GM19025 (cell line): ENCODE data around the gene WBP1.
A peak's percentile ranks its signal among the peaks of the same experiment; 100 is the strongest.
"Not testable (repeated sequence)": the region's sequence is repeated elsewhere in the genome, so short reads cannot be mapped to it uniquely, and the experiment has no call there.

Experiments
- ATAC-seq: cut with Tn5 transposase; IDR thresholded peaks from one replicate; pipeline ENCODE4 v1.9.1; 2021; ENCODE audit warnings: mild to moderate bottlenecking, low read depth, moderate library complexity; ENCODE audit not compliant: unreplicated experiment

WBP1 gene

DNA sequence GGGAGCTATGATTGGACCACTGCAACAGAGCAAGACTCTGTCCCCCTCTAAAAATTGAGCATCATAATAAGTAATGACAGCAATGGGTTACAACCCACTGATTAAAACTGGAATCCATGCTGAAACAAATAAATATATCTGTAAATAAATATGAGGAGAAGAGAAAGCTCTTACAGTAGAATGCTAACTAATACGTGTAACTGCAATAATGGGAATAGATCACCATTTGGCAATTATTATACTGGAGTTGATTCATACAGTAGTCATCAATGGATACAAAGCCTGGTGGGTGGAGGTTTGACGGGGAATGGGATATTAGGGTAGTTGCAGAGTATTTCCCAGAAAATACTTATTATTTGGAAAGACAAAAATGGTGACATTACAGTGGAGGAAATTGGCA is 9.5 kb upstream of the WBP1 start:
- ATAC-seq: no peak

DNA sequence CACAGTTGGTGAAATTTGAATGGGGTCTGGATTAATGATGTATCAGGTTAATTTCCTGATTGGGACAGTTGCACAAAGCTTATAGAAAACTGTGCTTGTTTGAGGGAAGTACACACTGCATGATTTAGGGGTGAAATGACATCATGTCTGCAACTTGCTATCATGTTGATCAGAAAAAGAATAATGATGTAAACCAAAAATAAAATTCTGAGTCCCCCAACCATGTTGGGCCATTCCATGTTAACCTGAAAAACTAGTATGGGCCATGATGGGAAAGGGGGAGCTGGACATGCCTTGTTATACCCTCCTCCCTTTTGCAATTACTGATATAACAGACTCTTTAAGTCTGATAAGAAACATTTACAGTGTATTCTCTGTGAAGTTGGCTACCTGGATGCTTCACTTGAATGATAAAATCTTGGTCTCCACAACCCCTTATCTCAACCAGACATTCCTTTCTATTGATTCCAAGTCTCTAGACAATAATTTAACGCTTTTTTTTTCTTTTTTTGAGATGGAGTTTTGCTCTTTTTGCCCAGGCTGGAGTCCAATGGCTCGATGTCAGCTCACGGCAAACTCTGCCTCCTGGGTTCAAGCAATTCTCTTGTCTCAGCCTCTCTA is 7.6 kb upstream of the WBP1 start:
- no peak for ATAC-seq

DNA sequence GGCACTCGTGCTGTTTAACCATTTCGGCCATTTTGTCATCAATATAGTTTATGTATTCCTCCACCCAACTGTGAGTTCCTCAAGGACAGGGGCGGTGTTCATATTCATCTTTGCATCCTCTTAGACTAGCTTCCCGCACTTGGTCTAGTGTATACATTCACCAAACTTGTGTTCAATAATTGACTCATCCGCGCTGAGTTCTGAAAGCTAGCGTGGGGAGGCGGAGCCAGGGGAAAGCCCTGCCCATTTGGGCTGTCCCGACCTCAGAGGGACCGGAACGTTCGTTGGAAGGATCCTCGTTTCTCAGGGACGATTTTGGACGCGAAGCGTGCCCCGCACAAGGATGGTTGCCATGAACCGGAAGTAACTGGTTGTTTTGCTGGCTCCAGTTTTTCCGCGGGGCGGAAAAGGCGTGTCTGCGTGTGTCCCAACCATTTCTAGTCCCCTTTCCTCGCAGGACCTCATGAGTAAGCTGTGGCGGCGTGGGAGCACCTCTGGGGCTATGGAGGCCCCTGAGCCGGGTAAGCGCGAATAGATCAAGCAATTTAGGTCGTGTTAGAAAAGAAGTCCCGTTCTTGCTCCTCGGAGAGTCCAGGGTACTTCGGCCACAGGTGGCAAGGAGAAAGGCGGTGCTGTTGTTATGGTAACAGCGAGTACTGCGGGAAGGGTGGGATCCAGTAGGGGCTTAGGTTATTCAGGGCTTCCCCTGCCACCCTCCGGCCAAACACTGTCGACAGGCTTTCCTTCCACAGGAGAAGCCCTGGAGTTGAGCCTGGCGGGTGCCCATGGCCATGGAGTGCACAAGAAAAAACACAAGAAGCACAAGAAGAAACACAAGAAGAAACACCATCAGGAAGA is 3.4 kb upstream of the WBP1 start, which contains the start of gene INO80B:
Gene INO80B, plus strand, starts transcription at position 434 of the 858 bp plus-strand sequence. Its CDS starts 30 bp downstream, at position 464.
- peak; percentile 33 for ATAC-seq

DNA sequence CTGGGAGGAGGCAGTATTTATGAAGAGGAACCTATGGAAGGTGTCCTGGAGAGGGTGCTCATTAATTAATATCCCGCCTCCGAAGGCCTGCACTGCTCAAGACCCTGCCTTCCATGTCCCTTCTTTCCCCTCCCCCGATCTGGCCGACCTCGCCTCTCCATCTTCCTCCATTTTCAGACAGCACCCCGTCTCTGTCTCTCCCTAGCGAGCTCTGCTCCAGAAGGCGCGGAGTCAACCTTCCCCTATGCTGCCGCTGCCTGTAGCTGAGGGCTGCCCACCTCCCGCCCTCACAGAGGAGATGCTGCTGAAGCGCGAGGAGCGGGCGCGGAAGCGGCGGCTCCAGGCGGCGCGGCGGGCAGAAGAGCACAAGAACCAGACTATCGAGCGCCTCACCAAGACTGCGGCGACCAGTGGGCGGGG is 1.1 kb upstream of the WBP1 start:
- ATAC-seq: no peak

DNA sequence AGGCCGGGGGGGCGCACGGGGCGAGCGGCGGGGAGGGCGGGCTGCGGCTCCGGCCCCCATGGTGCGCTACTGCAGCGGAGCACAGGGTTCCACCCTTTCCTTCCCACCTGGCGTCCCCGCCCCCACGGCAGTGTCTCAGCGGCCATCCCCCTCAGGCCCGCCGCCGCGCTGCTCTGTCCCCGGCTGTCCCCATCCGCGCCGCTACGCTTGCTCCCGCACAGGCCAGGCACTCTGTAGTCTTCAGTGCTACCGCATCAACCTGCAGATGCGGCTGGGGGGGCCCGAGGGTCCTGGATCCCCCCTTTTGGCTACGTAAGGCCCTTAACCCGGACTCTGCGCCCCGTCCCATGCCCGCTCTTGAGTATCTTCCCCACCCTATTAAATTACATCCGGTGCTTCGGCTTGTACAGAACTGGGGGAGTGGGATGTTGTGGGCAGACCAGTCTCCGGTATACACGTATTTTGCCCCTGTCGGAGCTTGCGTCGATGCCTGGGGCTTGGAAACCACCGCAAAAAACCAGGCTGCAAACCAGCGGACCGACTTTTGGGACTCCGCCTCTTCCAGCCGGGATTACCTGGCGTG is 598 bp upstream of the WBP1 start:
- ATAC-seq: peak; percentile 21

DNA sequence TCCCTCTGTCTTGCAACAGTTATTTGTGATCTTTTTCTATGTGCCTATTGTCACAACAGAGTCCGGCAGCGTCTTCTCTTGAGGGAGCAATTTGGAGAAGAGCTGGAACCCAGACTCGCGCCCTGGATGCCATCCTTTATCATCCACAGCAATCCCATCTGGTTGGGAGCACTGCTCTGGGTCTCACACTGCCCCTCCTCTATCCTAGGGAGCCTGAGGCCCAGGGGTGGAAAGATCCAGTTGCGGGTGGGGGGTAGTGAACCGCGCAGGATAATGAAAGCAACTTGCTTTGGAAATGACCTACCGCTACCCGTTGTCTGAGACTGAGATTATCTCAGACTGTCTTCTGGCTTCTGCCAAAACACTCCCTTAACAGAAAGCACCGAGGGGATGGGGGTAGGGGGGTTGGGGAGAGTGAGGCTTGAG is 713 bp downstream of the WBP1 start:
- ATAC-seq: no peak

DNA sequence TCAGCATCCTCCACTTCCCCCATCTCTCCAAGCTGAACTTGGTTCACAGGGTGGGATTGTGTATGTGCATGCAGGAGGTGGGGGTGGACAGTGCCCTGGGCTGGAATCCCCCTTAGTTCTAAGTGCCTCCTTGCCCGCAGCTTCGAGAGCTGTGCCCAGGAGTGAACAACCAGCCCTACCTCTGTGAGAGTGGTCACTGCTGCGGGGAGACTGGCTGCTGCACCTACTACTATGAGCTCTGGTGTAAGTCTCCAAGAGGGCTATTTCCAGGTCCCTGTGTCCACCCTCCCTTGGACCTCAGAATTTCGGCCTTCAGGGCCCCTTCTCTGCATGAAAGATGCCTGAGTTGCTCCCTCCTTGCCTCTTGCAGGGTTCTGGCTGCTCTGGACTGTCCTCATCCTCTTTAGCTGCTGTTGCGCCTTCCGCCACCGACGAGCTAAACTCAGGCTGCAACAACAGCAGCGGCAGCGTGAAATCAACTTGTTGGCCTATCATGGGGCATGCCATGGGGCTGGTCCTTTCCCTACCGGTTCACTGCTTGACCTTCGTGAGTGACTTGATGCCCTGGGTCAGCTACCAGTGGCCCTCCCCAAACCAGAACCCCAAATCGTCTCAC is 1.4 kb downstream of the WBP1 start:
- not testable (repeated sequence) for ATAC-seq

DNA sequence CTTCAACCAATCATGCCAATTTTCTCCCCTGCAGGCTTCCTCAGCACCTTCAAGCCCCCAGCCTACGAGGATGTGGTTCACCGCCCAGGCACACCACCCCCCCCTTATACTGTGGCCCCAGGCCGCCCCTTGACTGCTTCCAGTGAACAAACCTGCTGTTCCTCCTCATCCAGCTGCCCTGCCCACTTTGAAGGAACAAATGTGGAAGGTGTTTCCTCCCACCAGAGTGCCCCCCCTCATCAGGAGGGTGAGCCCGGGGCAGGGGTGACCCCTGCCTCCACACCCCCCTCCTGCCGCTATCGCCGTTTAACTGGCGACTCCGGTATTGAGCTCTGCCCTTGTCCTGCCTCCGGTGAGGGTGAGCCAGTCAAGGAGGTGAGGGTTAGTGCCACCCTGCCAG is 1.9 kb downstream of the WBP1 start:
- ATAC-seq: not testable (repeated sequence)

DNA sequence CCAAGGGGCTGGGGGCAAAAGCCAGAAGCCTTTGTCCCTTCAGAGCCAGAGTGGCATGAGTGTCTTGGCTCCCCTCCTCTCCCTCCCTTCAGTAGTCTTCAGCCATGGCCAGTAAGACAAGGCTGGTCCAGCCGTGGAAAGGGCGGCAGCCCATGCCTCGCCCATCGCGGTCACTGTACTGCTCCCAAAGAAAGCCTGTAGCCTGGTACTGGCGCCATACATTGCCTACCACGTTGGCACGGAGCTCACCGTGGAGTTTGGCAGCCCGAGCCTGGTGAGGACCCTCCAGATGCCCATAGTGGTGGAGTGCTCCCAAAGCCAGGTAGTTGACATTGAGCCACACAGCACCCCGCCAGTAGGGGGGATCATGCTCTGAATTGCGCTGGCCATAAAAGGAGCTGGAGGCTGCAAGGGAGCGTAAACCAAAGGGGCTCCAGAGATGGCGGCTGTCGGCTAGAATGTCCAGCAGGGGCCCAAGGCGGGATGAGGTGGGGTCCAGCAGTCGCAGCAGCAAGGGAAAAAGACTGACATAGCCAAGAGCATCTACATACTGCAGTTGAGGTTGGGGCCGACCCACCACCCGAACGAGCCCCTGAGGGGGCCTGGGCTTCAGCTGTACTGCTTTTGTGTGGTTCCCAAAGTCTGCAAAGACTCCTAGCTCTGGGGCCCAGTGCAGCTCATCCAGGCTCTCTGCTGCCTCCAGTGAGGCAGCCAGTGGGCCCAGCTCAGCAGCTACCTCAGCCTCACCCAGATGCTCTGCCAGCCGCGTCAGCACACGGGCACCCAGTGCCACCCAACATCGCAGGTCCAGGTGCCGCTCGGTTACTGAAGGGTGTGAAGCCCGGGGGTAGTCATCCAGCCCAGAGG is 3.2 kb downstream of the WBP1 start:
- no peak for ATAC-seq

DNA sequence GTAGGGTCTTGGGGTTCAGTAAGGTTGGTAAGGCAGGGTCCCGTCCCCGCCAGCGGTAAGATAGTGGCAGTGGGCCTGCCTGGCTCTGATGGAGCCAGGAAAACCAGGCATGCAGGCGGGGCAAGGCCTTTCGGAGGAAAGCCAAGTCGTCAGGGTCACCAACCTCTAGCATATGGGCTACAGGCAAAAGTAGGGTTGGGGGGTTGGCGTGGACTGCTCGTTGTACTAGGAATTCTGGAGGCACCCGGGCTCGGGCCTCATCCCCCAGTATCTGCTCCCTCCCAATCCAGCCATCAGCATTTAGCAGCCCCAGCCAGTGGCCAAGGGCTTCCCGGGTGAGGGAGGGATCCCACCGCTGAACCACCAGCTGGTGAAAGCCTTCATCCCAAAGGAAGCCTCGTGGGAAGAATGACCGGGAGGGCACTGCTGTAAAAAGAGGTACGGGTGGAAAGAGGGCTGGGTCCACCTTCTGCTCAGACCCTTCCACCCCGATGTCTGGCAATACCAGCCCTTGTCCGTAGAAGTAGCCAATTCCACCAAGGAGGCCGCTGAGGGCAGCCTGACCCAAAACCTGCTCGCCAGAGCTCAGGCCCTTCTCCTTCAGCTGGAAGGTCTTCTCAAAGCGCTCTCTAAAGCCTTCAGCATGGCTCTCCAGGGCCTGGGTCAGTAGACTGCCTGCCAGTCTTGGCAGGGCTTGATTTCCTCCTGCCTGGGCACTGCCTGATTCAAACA is 4.0 kb downstream of the WBP1 start:
- ATAC-seq: no peak

DNA sequence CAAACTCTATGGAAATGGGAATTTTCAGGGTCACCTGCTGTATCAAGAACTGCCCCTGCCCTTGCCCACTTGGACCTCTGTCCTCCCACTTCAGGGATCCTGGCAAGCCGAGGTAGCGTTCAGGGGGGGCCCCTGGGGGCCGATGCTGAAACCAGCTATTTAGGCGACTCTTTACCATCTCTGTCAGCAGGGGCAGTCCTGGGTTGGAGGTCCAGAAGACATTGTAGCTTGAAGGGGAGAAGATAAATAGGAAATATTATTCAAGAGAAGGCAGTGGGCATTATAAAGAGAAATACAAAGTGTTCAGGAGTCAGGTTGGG is 4.5 kb downstream of the WBP1 start:
- no peak for ATAC-seq

DNA sequence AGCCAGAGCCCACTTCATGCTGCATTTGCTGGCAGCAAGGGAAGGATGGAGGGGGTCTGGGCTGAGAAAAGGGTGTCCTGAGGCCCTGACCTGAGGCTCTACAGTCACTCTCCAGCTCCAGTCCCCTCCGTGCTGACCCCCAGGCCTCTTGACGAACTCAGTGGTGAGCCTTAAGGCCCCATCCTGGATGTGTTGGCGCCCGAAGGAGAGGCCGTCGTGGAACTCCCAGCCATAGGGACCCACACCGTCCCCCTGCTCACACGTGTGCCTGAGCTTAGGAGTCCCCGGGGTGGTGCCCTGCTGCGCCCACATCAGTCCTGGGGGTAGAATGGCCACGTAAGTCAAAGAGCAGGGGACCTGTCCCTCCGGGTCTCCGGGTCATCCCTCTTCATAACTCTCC is 6.2 kb downstream of the WBP1 start:
- no peak for ATAC-seq

DNA sequence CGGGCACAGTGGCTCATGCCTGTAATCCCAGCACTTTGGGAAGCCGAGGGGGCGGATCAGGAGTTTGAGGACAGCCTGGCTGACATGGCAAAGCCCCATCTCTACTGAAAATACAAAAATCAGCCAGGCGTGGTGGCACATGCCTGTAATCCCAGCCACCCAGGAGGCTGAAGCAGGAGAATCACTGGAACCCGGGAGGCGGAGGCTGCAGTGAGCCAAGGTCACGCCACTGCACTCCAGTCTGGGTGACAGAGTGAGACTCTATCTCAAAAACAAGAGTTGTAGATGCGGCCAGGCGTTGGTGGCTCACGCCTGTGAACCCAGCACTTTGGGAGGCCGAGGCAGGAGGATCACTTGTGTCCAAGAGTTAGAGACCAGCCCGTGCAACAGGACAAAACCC is 12.5 kb downstream of the WBP1 start:
- ATAC-seq: not testable (repeated sequence)

DNA sequence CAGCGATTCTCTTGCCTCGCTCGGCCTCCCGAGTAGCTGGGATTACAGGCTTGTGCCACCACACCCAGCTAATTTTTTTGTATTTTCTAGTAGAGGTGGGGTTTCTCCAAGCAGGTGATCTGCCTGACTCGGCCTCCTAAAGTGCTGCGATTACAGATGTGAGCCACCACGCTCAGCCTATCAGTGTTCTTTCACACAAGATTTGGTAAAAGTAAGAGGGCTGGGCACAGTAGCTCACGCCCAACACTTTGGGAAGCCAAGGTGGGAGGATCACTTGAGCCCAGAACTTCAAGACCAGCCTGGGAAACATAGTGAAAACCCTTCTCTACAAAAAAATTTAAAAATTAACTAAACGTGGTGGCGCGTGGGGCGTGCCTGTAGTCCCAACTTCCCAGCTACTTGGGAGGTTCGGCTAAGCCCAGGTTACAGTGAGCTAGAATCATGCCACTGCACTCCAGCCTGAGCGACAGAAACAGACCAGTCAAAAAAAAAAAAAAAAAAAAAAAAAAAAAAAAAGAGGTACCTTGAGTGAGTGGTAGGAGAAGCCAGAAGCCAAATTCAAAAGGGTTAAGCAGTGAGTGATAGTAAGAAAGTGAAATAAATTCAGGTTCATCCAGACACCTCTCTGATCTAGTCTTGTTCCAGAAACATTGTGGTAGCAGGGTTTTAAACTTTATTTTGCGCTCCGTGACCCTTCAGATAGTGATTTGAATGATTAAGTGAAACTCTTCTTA is 13.3 kb downstream of the WBP1 start:
- ATAC-seq: no peak

DNA sequence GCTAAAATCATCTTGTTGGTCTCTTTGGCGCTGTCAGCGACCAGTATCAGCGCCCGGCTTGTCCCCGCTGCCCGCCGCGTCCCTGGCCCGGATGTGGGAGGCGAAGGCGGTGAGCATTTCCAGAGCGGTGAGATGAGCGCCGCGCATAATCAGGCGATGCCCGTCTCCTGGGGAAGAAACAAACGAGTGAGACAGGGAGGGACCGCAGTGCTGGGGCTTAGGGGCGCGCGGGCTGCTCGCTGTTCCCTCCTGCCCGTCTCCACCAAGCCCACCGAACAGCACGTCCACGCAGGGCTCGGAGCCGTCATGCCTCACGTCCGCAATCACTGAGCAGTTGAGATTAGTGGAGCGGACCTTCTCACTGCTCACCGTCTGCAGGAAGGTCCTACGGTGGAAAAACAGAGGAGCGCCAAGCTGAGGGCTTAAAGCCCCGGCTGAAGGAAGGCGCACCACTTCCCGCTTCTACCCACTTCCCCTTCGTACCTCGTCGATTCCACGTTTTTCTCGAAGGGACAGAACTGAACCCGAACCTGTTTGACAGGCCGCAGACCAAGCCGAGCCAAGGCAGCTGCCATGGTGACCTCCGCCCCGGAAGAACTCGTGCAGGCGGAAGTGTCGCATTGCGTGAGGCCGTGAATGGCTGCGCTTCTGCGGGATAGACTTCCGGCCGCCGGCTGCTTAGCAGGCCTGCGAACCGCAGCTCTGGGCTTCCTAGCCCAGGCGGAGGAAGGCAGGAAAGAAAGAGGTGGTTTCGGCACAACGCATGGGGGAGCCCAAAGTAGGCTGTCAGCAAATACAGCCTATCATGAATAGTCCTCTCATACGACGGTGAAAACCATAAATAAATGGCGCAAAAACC is 14.1 kb downstream of the WBP1 start, which contains the start of gene MRPL53:
Gene MRPL53, minus strand, starts transcription at position 595 of the 859 bp plus-strand sequence. Its CDS starts 20 bp downstream, at position 575.
- peak; percentile 79 for ATAC-seq

DNA sequence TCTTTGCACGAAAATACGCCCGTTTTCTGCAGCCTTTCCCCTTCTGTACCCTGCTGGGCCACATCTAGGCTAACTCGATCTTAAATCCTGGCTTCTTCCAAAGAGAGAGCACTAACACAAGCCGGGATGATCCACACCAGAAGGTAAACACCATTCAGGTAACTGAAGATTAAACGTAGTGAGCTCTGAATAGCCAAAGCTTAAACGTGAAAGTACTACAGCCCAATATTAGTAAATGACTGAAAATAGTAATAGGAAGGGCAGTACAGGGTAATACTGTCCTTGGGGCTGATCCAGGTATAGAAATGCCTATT is 14.7 kb downstream of the WBP1 start:
- ATAC-seq: no peak

DNA sequence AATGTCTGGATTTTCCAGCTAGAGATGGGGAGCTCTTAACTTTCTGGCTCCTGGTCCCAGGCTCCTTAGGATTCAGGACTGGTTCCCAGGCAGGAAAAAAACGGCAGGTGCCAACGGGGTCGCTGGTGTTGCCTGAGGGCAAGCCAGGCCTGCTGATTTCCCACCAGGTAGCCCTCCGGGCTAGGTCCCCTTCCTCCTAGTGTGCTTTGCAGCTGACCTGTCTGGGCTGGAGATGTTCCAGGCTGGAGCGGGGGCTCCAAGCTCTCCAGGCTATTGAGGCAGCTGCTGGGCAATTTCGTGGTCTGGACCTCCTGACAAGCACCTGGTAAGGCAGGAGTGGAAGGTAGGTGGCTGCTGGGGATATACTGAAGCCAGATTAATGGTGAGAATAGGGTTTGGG is 16.2 kb downstream of the WBP1 start:
- no peak for ATAC-seq

DNA sequence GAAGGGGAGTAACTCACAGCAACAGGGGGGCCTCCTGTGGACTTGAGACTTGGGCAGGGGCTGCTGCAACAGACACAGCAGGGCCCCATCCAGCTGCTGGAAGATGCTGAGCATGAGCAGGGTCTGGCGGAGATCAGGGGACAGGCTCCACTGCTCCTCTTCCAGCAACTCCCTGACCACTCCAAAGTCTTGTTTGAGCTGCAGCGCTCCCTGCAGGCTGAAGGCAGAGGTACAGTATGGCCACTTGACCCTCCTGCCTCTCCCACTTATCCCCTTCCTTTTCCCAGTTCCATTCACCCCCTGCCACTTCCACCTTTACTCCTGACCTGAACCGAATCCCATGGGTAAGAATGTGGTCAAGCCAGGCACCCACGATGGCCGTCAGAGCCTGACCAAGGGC is 16.7 kb downstream of the WBP1 start:
- ATAC-seq: no peak
